ENCODE data around the gene S100A5. TPM values are rescaled to one million over a fixed set of nuclear protein-coding genes. Genes with fewer than 3 reads are reported as not detected.

Gene S100A5
- total RNA-seq, 4 donors from 2014 or later = not detected

DNA sequence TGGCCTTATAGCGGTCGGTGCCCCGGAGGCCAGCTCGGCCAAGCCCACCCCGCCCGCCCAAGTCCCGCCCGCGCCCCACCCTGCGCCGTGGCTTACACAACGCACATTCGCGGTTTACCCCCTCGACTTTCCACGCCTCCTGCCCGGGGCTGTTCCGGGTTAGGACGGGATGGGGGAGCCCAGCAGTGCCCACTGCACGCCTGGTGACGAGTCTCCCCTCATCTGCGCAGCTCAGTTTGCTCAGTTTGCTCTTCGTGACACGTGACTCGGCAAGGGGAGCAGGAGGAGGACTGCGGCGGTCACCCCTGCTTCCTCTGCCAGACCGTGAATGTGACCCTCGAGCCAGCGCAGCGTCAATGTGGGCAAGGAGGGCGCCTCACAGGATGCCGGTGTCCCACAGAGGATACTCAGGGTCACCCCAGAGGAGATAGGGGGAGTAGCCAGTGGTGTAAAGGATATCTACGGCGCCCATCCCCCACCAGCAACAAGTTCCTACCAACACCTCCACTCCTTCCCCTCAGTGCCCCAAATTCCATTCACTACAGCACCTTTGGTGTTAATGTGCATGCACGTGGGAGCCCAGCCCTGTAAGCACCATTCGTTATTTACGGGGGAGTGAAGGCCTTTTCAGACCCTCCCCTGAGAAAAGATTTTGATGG lies 4.6 kb downstream of the S100A5 start:
- 0% methylated on average over 4 of the region's 38 CpGs; no CpG with 5 or more reads in 1 of the 2 donors for WGBS, 2 donors (ENCODE audit: low coverage in 1 of 2)
- H3K27ac ChIP-seq = peak overlapping the region; percentile 95 to 99 (median 98)
- ATAC-seq = peak; percentile 86
- no peaks in the 10 kb centered on the region for H3K9me3 ChIP-seq
- H3K36me3 ChIP-seq = peaks cover 0 to 9% of the 10 kb centered on the region in 2 donors
- H3K27me3 ChIP-seq = no peaks in the 10 kb centered on the region
- TF ChIP-seq EP300 (IDR thresholded peaks at IDR 0.05) (no peak), POLR2AphosphoS5 (IDR thresholded peaks at IDR 0.05) (peak; percentile 84), POLR2A (IDR thresholded peaks at IDR 0.05) (peak; percentile 64 to 77)
- TF ChIP-seq, protein P1, sequence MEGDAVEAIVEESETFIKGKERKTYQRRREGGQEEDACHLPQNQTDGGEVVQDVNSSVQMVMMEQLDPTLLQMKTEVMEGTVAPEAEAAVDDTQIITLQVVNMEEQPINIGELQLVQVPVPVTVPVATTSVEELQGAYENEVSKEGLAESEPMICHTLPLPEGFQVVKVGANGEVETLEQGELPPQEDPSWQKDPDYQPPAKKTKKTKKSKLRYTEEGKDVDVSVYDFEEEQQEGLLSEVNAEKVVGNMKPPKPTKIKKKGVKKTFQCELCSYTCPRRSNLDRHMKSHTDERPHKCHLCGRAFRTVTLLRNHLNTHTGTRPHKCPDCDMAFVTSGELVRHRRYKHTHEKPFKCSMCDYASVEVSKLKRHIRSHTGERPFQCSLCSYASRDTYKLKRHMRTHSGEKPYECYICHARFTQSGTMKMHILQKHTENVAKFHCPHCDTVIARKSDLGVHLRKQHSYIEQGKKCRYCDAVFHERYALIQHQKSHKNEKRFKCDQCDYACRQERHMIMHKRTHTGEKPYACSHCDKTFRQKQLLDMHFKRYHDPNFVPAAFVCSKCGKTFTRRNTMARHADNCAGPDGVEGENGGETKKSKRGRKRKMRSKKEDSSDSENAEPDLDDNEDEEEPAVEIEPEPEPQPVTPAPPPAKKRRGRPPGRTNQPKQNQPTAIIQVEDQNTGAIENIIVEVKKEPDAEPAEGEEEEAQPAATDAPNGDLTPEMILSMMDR (IDR thresholded peaks at IDR 0.05) = no peak
- peaks cover 0 to 51% (median 21%) of the 10 kb centered on the region in 3 donors for H3K4me1 ChIP-seq
- H3K4me3 ChIP-seq = peak overlapping the region; percentile 86 to 90

GRCh38 chr1:153535242-153536011 lies 5.3 kb downstream of the S100A5 start, which contains the start of gene S100A6:
S100A6 (minus strand) TSS chr1:153535991; CDS start chr1:153535339, 652 bp downstream.
- Histone ChIP-seq H3K36me3 (peaks cover 0 to 9% of the 10 kb centered on the region in 2 donors), H3K4me3 (peak within 1 kb of the TSS; percentile 86 to 90), H3K9me3 (no peaks in the 10 kb centered on the region), H3K27me3 (no peaks in the 10 kb centered on the region), H3K4me1 (peaks cover 0 to 54% (median 21%) of the 10 kb centered on the region in 3 donors), H3K27ac (peak within 1 kb of the TSS; percentile 95 to 99 (median 98))
- no CpG with 5 or more reads among the region's 18 CpGs for WGBS, 2 donors (ENCODE audit: low coverage in 1 of 2)
- ATAC-seq = peak; percentile 47
- TF ChIP-seq EP300 (IDR thresholded peaks at IDR 0.05) (no peak), POLR2AphosphoS5 (IDR thresholded peaks at IDR 0.05) (peak; percentile 94), POLR2A (IDR thresholded peaks at IDR 0.05) (peak; percentile 73 to 87)
- TF ChIP-seq, protein P1 (IDR thresholded peaks at IDR 0.05) = peak in 1 of 4 experiments; percentile 4

GRCh38 chr1:153534925-153535241 lies 5.9 kb downstream of the S100A5 start:
- Histone ChIP-seq H3K4me1 (peaks cover 0 to 54% (median 21%) of the 10 kb centered on the region in 3 donors), H3K27me3 (no peaks in the 10 kb centered on the region), H3K27ac (peak overlapping the region; percentile 95 to 99 (median 98)), H3K36me3 (peaks cover 0 to 9% of the 10 kb centered on the region in 2 donors), H3K4me3 (peak overlapping the region; percentile 86 to 90), H3K9me3 (no peaks in the 10 kb centered on the region)
- WGBS, 2 donors (ENCODE audit: low coverage in 1 of 2) = 68% methylated on average over 3 of the region's 3 CpGs; no CpG with 5 or more reads in 1 of the 2 donors
- ATAC-seq = no peak
- TF ChIP-seq EP300 (IDR thresholded peaks at IDR 0.05) = no peak
- no peak for TF ChIP-seq POLR2A (IDR thresholded peaks at IDR 0.05)
- no peak for TF ChIP-seq POLR2AphosphoS5 (IDR thresholded peaks at IDR 0.05)
- TF ChIP-seq, protein P1 (IDR thresholded peaks at IDR 0.05) = no peak

GRCh38 chr1:153534226-153534924 lies 6.4 kb downstream of the S100A5 start:
- WGBS, 2 donors (ENCODE audit: low coverage in 1 of 2) = 37% methylated on average over 7 of the region's 7 CpGs; no CpG with 5 or more reads in 1 of the 2 donors

More at GRCh38 chr1:153534226-153534924, 6.4 kb downstream of the S100A5 start:
- no peak for ATAC-seq
- TF ChIP-seq, protein P1 (IDR thresholded peaks at IDR 0.05) = no peak
- TF ChIP-seq EP300 (IDR thresholded peaks at IDR 0.05) (no peak), POLR2A (IDR thresholded peaks at IDR 0.05) (peak in 1 of 2 donors; percentile 18), POLR2AphosphoS5 (IDR thresholded peaks at IDR 0.05) (peak; percentile 31)
- peak overlapping the region; percentile 86 to 90 for H3K4me3 ChIP-seq
- peaks cover 0 to 9% of the 10 kb centered on the region in 2 donors for H3K36me3 ChIP-seq
- no peaks in the 10 kb centered on the region for H3K9me3 ChIP-seq
- H3K27ac ChIP-seq = peak overlapping the region; percentile 95 to 99 (median 98)
- H3K27me3 ChIP-seq = no peaks in the 10 kb centered on the region
- H3K4me1 ChIP-seq = peaks cover 0 to 54% (median 21%) of the 10 kb centered on the region in 3 donors

Data from gastroesophageal sphincter (tissue), 4 donors.